ENCODE measurements around the gene DDT.
"Not testable (repeated sequence)": the region's sequence is repeated elsewhere in the genome, so short reads cannot be mapped to it uniquely, and the experiment has no call there.

DNA sequence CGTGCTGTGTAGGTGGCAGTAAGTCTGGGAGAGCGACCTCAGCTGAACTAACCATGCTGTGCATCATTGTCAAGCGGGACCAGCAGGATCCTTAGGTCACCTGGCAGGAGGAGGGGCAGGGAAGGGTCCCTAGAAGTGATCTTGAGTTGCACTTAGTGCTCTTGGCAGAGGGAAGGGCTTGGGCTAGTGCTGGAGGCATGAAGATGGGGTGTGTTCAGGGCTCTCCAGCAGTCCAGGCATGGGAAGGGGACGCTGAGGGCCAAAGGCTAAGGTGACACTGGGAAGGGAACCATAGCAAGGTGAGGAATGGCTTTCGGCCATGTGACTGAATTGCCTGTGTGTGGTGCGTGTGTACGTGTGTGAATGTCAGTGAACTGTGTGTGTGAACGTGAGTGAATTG lies 11.8 kb upstream of the DDT start:
- not testable (repeated sequence) for TF ChIP-seq CTCF (IDR thresholded peaks at IDR 0.05 in 8 of 11, conservative IDR thresholded peaks at IDR 0.05 in 3 of 11); POLR2A (IDR thresholded peaks at IDR 0.05); POLR2AphosphoS5 (IDR thresholded peaks at IDR 0.05)

All from spleen (tissue), 7 donors.